DMS114 treated with DMSO at 0.1 percent for 48 hours (cell line): Measurements from ENCODE around the gene CISD2.
"Not testable (repeated sequence)": the region's sequence is repeated elsewhere in the genome, so short reads cannot be mapped to it uniquely, and the experiment has no call there.

ENCODE experiments used
- DNase-seq: peaks from one replicate; lab custom pipeline; 2025; ENCODE audit not compliant: unreplicated experiment; lab: John Stamatoyannopoulos, UW

The CISD2 gene, protein sequence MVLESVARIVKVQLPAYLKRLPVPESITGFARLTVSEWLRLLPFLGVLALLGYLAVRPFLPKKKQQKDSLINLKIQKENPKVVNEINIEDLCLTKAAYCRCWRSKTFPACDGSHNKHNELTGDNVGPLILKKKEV

DNA sequence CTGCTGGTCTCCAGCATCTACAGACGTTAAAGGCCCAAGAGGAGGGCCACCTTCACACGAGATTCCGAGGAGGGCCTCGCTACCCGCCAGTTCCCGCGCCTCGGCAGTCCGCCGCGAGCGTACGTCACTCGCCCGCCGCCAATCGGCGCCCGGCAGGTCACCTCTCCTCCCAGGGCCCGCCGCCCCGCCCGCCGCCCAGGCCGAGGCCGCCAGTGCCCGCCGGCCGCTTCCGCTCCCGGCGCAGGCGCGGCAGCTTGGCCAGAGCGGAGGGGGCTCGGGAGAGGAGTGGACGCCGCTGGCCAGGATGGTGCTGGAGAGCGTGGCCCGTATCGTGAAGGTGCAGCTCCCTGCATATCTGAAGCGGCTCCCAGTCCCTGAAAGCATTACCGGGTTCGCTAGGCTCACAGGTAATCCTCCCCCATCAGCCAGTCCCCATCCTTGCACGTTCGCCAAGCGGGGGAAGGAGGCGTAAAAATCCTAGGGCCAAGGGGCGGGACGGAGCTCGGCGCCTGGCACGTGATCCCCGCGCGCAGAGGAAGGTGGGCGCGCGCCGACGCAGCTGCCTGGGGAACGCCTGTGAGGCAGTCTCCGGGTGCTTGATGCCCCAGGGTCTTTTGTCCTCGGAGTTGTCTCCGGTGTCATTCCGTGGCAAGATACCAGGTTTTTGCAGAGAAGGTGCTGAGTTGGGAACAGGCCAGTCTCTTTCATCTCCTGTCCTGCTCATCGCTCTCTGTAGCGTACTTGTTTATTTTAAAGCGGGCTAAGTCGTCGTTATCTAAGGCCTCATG, at the start of gene CISD2:
Gene CISD2, plus strand, starts transcription at position 212 of the 788 bp plus-strand sequence. Its CDS starts 93 bp downstream, at position 305.
- peak; percentile 81 for DNase-seq

DNA sequence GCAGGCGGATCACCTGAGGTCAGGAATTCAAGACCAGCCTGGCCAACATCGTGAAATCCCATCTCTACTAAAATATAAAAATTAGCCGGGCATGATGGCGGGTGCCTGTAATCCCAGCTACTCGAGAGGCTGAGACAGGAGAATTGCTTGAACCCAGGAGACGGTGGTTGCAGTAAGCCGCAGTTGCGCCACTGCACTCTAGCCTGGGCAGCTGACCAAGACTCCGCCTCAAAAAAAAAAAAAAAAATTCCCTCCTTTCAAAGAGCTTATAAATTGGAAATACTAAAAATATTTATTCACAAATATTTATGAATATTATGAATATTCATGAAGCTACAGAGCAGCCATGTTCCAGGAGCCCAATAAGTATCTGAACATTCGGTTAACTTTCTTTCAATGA, 49.7 kb upstream of the CISD2 start:
- not testable (repeated sequence) for DNase-seq

DNA sequence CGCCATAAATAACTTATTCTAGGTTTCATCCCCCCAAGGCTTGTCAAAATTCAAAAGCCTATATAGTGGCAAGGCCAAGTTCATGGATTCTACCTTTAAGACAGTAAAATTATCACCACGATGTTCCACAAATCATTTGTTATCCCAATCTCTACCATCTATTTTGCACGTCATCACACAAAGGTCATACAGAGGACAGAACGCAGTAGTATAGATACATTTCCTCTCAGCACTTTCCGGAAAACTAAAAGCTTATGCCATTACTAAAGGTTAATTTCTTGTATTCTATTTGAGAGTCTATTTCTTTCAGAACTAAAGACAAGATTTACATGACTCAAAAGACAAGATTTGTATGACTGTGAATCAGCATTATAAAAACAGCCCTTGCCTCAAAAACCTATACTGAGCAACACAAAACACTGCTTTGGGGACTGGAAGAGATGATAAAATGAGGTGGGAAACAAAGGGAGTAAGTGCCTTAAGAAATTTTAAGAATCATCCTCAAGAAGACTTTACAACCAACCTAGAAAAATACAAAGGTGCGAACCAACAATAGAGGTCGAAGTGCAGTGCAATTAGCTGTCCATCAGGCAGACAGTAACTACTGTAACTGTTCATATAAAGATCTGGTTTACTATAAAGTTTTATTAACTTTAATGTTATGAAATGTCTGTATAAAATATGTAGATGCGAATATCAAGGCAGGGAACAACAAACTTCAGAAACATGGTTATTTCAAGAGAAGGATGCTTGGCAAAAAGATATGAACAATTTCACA, 49.0 kb upstream of the CISD2 start:
- no peak for DNase-seq

DNA sequence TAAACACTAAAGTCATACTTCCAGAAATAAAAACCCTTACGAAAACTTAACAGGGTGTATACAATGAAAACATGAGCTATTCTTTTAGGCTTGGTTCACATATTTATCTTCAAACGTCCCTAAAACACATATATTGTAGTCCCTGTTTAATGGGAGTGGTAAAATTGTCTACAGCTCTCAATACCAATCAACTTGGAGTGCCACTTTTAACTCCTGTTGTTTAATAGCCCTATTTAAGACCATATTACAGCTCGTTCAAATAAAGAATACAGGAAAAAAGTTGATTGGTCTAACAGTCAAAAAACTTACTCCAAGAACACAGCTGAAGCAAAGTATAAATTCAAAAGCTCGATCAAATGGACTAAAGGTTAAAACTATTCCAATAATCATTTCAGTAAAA, 45.3 kb upstream of the CISD2 start:
- no peak for DNase-seq

DNA sequence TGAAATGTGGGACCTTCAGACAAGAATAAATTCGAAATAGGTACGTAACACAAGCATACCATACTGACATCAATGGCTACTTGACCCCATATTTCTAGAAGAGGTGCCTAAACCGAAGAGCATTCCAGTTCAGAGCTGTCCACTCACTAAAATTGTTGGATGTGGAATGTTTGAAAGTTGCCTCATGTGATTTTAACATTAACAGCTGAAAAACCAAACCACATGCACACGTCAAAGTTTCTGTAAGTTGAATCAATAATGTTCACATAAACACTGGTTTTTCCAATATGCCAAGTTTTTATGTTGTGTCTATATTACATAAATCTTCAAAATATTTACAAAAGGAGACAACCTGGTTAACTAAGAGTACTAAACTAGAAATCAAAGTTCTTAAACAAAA, 44.9 kb upstream of the CISD2 start:
- DNase-seq, result no peak

DNA sequence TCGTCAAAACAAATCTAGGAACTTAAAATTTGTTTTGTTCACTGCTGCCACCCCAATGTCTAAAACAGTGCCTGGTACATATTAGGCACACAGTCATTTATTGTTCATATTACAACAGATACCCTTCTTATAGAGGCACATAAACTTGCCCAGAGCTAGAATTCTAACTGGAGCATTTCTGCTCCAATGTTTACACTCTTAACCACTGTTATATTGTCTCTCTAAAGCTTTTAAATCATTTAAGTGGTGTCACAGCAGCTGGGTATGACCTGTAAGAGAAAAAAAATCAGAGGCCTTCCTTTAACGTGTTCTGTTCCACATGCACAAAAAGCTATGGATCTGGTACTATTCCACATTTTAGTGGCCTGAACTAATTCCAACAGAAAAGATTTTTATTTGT, 44.4 kb upstream of the CISD2 start:
- no peak for DNase-seq

DNA sequence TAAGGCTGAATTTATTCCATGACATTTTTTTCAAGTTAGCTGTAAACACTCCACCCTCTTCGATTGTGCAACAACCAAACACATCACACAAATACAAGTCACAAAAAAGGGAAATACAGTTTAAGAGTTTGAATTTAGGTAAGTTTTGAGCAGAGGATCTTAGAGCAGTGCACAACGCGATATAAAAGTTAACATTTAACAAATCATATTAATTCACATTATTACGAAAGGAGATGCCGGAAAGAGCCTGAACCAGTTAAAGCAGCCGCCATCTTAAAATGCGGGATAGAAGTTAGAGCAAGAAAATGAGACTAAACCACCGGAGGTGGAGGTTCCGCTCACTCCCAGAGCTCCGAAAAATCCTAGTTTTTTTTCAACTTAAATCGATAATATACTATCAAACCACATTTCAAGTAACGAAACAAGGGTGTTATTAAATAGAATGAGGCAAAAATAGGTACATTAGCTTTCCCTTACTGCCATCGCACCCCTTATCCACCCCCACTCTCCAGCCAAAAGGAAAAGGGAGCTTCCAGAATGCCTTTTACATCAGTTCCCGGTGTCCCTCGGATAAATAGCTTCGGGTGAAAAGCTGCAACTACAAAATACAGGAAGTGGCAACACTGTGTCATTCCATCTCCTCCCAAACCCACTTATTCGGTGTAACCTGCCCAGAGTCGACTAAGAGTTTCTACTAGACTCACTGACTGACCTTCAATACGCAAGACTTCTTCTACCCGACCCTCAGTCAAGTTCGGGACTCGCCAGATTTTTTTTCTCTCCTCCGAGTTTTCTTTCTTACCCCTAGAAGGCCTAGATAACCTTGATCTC, 43.3 kb upstream of the CISD2 start:
- DNase-seq, result peak; percentile 45

DNA sequence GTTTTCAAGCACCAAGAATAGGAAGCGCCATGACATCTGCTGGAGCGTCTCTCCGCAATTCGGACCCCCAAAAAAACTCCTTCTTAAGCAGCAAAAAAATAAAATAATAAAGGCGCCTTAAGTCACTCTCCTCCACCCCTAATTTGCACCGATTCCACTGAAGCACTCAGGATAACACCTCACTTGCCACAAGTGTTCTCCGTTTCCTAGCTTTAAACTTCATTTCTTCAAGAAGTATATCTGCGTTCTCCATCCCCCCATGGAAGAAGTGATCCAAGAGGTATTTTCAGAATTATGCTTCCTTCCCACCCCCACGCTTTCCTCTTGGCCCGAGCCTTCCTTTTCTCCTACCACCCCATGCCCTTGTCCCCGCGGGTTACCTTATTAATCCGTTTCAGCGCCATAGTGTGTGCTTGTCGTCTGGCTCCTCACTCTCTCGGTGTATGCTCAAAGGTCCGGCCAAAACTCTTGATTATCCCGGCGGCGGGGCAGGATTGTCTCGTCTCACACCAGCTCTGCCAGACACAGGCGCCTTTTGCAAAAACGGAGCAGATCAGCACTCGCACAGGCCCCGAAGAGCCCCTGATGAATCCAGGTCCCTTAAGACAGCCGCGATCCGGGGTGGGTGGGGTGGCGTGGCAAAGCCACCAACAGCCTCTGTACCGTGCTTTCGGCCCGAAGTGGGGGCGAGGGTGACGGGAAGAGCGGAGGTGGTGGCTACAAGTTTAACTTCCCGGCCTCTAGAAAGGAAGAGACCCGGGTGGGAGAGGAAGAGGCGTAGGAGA, 42.5 kb upstream of the CISD2 start:
- no peak for DNase-seq

DNA sequence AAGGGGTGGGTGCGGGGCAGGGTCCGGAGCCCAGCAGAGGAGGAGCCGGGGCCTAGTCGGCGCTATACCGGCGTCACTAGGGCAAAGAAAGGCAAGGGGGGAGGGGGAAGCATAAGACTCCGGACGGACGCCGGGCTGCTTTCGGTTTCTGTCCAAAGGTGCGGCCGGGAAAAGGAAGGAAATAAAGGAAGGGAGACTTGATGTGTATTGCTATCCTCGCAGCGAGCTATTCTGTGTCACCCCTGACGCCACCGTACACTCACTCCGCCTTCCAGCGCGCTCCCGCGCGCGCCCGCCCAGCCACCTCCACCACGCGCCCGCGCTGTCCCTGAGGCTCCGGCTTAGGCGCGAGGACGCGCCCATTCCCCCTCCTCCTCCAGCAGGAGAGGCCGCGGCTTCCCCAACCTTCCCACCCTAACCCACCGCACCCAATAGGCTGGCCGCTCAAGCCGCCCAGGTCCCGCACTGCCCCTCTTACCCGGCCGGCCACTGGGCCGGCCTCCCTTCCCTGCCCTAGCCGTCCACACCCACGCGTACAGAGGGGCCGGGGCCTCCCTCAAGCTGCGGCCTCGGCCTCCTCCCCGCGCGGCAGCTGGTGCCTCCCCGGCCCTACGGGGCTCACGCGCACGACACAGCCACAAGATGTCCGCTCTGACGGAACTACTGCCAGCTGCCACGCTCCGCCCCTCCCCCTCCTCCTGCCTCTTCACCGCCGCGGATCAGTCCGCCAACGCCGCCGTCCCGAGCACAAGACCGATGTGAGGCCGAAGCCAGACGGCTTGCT, 41.7 kb upstream of the CISD2 start, which contains the start of gene UBE2D3:
Gene UBE2D3, minus strand, starts transcription at position 662 of the 784 bp plus-strand sequence. CDS start 1,043 bp downstream, outside the sequence.
- DNase-seq, result peak; percentile 90

DNA sequence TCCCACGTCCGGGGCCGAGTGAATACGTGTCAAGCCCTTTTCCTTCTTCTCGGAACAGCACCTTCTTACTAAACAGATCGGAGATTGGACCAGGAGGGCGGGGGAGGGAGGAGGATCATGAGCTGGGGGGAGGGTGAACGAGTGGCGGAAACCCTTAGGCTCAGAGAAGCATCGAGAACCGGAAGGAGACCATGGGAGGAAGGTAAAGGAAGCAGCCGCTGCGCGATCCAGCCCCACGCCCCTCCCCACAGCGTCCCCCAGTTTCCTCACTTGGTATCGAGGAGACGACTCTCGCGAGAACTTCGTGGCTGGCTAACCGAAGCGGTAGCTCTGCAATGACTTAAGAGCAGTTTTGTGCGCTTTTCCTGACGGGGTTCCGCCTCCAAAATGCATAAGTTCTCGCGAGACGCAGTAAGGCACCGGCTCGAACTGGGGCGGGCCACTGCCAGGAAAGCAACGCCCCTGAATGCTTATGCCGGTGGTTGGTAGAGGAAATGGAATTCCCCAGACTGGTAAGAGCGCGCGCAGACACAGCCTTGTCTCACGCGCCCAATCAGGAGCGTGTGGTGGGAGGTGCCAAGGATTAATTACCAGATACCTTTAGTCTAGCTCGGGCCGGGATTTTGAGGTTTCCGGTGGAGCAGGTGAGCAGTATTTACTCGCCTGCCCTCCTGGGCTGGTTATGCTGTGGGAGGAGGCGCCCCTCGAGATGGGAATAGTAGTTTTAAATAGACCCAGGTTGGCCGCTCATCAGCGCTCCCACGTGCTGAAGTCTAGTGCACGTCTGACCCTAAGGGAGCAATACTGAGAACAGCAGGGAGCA, 40.9 kb upstream of the CISD2 start:
- peak; percentile 95 for DNase-seq

DNA sequence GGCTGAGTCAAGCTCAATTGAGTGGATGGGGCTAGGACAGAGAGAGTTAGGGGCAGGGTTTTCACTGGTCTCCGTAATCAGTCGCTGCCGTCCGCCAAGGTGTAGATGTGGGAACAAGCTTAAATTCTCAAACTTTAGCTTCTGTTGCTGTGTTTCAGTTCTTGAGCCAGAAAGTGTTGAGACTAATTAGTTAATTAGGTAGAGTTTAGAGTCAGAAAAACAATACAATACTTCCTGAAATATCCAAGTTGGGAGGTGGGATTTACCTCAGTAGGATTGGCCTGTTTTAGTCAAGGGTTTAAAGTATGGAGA, 40.3 kb upstream of the CISD2 start:
- DNase-seq, result no peak

DNA sequence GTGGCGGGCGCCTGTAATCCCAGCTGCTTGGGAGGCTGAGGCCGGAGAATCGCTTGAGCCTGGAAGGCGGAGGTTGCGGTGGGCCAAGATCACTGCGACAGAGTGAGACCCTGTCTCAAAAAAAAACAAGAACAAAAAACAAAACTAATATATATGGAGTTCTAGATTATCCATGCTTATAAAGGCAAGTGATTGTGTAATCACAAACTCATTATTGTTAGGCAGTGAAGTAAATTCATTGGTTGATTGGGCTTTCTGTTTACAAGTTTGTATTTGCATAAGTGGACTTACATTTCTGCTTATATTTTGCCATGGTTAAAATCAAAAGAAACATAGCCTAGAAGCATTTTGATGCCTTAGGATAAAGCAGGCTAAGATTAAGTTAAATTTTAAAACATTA, 39.0 kb upstream of the CISD2 start:
- no peak for DNase-seq

DNA sequence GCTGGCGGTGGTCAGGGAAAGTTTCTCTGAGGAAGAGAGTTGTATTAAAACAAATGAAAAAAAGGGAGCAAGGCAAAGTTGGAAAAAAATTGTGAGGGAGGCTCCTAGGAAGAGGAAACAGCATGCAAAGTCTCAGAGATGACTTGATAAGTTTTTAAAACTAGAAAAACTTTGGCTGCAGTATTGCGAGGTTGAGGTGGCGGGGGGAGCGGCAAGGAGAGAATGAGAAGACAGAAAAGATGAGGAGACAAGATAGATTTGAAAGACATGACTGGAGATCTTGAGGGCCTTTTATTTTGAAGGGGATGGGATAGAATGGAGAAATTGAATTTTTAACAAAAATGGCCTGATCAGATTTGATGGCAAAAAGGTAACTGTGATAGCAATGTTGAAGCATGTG, 36.7 kb upstream of the CISD2 start:
- DNase-seq, result no peak

DNA sequence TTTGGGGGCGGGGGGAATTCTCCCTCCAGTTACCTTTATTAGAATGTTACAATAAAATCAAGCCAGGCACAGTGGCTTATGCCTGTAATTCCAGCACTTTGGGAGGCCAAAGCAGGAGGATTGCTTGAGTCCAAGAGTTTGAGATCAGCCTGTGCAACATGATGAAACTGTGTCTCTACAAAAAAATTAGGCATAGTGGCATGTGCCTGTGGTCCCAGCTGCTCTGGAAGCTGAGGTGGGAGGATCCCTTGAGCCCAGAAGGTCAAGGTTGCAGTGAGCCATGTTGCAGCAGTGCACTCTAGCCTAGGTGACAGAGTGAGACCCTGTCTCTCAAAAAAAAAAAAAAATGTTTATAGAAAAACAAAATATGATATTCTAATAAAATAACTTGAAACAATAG, 36.1 kb upstream of the CISD2 start:
- DNase-seq, result no peak

DNA sequence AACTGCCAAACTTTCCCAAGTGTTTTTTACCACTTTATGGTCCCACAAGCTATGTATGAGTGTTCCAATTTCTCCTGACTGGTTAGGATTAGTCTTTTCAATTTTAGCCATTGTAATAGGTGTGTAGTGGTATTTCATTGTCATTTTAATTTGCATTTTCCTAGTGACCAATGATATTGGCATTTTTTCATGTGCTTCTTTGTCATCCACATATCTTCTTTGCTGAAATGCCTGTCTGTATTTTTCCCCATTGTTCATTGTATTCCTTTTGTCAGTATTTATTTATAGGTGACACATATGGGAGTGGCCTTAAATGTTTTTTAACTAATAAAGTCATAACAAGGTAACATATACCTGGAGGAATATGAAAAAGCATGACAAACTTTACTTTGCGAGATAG, 32.2 kb upstream of the CISD2 start:
- DNase-seq, result no peak

DNA sequence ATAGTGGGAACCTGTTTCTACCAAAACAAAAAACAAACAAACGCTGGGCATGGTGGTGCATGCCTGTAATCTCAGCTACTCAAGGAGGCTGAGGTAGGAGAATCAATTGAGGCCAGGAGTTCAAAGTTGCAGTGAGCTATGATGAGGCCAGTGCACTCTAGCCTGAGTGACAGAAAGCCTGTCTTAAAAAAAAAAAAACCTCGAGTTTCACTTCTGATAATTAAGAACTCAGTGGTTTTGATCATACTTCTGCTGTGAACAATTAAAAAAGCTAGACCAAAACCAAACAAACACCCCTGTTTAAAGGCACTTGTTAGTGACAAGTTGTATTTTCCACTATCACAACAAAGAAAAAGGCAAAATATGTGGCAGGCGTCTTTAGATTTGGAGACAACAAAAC, 26.4 kb upstream of the CISD2 start:
- DNase-seq, result no peak

DNA sequence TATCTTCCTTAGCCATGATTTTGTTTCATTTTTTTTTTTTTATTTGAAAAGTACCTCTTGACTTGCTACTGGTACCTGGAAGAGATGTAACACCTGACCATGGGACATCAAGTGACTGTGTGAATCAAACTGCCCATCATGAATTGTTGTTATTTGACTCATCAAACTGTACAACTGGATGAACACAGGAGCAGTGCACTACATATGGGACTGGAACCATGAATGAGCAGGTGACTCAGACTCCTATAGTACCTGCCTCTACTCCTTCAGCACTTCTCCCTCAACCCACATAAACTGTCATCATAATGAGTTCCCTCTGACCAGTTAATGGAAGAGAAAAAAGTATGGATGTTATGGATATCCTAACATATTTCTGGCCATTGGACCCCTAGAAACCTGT, 25.5 kb upstream of the CISD2 start:
- DNase-seq, result no peak

DNA sequence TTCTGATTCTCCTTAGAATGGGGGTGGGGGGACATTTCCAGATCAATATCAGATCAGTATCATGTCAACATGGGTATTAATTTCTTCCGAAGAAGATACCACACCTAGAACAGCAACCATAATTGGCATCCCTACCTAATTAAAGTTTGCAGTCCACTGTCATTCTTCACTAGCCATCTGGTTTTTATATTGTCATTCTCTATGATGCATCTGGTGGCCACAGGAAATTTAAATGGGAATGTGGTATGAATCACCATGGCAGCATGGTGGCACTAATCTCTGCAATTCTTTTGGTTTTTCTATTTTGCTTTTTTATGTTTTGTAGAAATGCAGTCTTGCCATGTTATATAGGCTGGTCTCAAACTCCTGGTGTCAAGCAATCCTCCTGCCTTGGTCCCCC, 24.9 kb upstream of the CISD2 start:
- no peak for DNase-seq

DNA sequence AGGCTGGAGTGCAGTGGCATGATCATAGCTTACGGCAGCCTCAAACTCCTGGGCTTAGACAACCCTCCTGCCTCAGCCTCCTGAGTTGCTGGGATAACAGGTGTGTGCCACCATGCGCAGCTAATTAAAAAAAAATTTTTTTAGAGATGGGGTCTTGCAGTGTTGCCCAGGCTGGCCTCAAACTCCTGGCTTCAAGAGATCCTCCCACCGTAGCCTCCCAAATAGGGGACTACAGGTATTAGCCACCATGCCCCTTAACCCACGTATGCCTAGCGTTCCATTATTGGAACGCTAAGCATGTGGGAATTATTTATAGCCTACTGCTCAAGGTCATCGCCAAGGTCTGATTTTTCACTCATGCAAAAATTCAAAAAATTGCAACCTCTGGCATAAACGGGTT, 21.1 kb upstream of the CISD2 start:
- DNase-seq, result no peak
